Liver (tissue), 9 donors: ENCODE data around the gene QDPR. TPM values are rescaled to one million over a fixed set of nuclear protein-coding genes. Genes with fewer than 3 reads are reported as not detected.

Source experiments
- DNase-seq: peaks from one replicate; pipeline ENCODE4 v3.0.0-alpha.2; 2017; ENCODE audit warnings: low spot score
- H3K27ac ChIP-seq, 2 donors: one replicate each; pipeline ENCODE4 v1.7.0; 2013; ENCODE audit warnings: inconsistent platforms in 2 of 2, low read length in 2 of 2, control low read depth in 1 of 2, low read depth in 1 of 2, mild to moderate bottlenecking in 1 of 2
- H3K27me3 ChIP-seq, 4 donors: one replicate each; pipeline versions ENCODE4 v1.6.1 to v1.7.0; 2013; ENCODE audit warnings: low read length in 3 of 4, inconsistent platforms in 1 of 4, mild to moderate bottlenecking in 1 of 4, moderate library complexity in 1 of 4; ENCODE audit not compliant: control insufficient read depth in 4 of 4, insufficient read depth in 4 of 4
- H3K36me3 ChIP-seq, 4 donors: one replicate each; pipeline versions ENCODE4 v1.6.1 to v1.7.0; 2013; ENCODE audit warnings: low read length in 3 of 4, mild to moderate bottlenecking in 3 of 4, low read depth in 1 of 4, moderate library complexity in 1 of 4; ENCODE audit not compliant: control insufficient read depth in 4 of 4, insufficient read depth in 3 of 4
- H3K4me1 ChIP-seq, 4 donors: one replicate each; pipeline versions ENCODE4 v1.6.1 to v1.7.0; 2013; ENCODE audit warnings: low read length in 3 of 4, mild to moderate bottlenecking in 3 of 4, moderate library complexity in 1 of 4; ENCODE audit not compliant: control insufficient read depth in 4 of 4, insufficient read depth in 4 of 4
- H3K4me3 ChIP-seq, 3 donors: one replicate each; pipeline versions ENCODE4 v1.6.1 to v1.7.0; 2013; ENCODE audit warnings: low read length in 3 of 3, control low read depth in 1 of 3, low read depth in 1 of 3, mild to moderate bottlenecking in 1 of 3
- H3K9ac ChIP-seq, 2 donors: one replicate each; pipeline ENCODE4 v1.7.0; 2013; ENCODE audit warnings: low read length in 2 of 2, mild to moderate bottlenecking in 2 of 2, moderate library complexity in 2 of 2, control low read depth in 1 of 2, low read depth in 1 of 2
- H3K9me3 ChIP-seq, 4 donors: one replicate each; pipeline versions ENCODE4 v1.6.1 to v1.7.0; 2013; ENCODE audit warnings: low read length in 3 of 4; ENCODE audit not compliant: control insufficient read depth in 4 of 4
- ATF3 ChIP-seq: IDR thresholded peaks from 2 replicates; pipeline ENCODE4 v1.6.1; 2016; ENCODE audit warnings: antibody characterized with exemption
- EGR1 ChIP-seq, 2 donors: IDR thresholded peaks; 2 replicates each; pipeline ENCODE4 v1.6.1; 2016 to 2018; ENCODE audit warnings: antibody characterized with exemption in 2 of 2, low read depth in 2 of 2
- FOXA1 ChIP-seq: IDR thresholded peaks from 2 replicates; pipeline ENCODE4 v1.6.1; 2016; ENCODE audit warnings: antibody characterized with exemption
- FOXA2 ChIP-seq: IDR thresholded peaks from 2 replicates; pipeline ENCODE4 v1.6.1; 2016; ENCODE audit warnings: antibody characterized with exemption
- GABPA ChIP-seq, 2 donors: IDR thresholded peaks in 1 of 2; conservative IDR thresholded peaks in 1 of 2; 2 replicates each; pipeline ENCODE4 v1.6.1; 2016; ENCODE audit warnings: antibody characterized with exemption in 2 of 2, mild to moderate bottlenecking in 1 of 2, moderate library complexity in 1 of 2
- HNF4A ChIP-seq, 2 donors: conservative IDR thresholded peaks; 2 replicates each; pipeline ENCODE4 v1.6.1; 2016; ENCODE audit warnings: antibody characterized with exemption in 2 of 2, mild to moderate bottlenecking in 2 of 2
- HNF4G ChIP-seq: IDR thresholded peaks from 2 replicates; pipeline ENCODE4 v1.6.1; 2016; ENCODE audit warnings: antibody characterized with exemption
- JUND ChIP-seq, 2 donors: IDR thresholded peaks; 2 replicates each; pipeline ENCODE4 v1.6.1; 2016; ENCODE audit warnings: antibody characterized with exemption in 2 of 2
- RAD21 ChIP-seq, 2 donors: IDR thresholded peaks; 2 replicates each; pipeline ENCODE4 v1.6.1; 2016; ENCODE audit warnings: antibody characterized with exemption in 2 of 2, mild to moderate bottlenecking in 2 of 2
- RXRA ChIP-seq, 2 donors: IDR thresholded peaks; 2 replicates each; pipeline ENCODE4 v1.6.1; 2017 to 2018; ENCODE audit warnings: antibody characterized with exemption in 2 of 2, mild to moderate bottlenecking in 1 of 2
- SP1 ChIP-seq: IDR thresholded peaks from 2 replicates; pipeline ENCODE4 v1.6.1; 2018; ENCODE audit warnings: antibody characterized with exemption, mild to moderate bottlenecking
- YY1 ChIP-seq: IDR thresholded peaks from 2 replicates; pipeline ENCODE4 v1.6.1; 2016; ENCODE audit warnings: antibody characterized with exemption, mild to moderate bottlenecking
- WGBS: extraction: QIAGEN DNeasy Blood & Tissue Kit; methylation state at CpG from one replicate; pipeline ENCODE4 v1.1.7; 2013; 5-methylcytosine and 5-hydroxymethylcytosine counted together
- polyA plus RNA-seq, 2 donors: library from polyadenylated mRNA; stranded (reverse) in 1 of 2; unstranded in 1 of 2; fragments of 200-250 nt in 1 of 2; fragments of >200 nt in 1 of 2; fragmentation: Nextera tagmentation in 1 of 2; extraction: Ambion mirVana in 1 of 2; gene quantifications; one replicate each; pipeline versions ENCODE4 v1.2.1 to v1.2.3, GENCODE V29; 2013 to 2015
- total RNA-seq, 2 donors: library from RNA; depleted of rRNA; stranded (reverse); fragments of >200 nt; gene quantifications; one replicate each; pipeline ENCODE4 v1.2.3, GENCODE V29; 2014
- TF ChIP-seq, protein P1 (sequence below): IDR thresholded peaks from 2 replicates; pipeline ENCODE4 v1.6.1; 2016; ENCODE audit warnings: antibody characterized with exemption
- TF ChIP-seq, protein P2 (sequence below): IDR thresholded peaks from 2 replicates; pipeline ENCODE4 v1.6.1; 2016; ENCODE audit warnings: antibody characterized with exemption, mild to moderate bottlenecking
- TF ChIP-seq, protein P3 (sequence below): IDR thresholded peaks from 2 replicates; pipeline ENCODE4 v1.6.1; 2016; ENCODE audit warnings: antibody characterized with exemption
- donor health status: healthy.
- donor health status: healthy.
- donor health status: healthy.
- donor health status: healthy.
- donor health status: healthy.

The QDPR gene
- total and polyA plus RNA-seq, 4 donors, result 38.0 to 137 (median 104) TPM

GRCh38 chr4:17557880-17558279, 46.0 kb upstream of the QDPR start:
- 48% methylated on average over 5 of the region's 5 CpGs for WGBS
- TF ChIP-seq, protein P1, sequence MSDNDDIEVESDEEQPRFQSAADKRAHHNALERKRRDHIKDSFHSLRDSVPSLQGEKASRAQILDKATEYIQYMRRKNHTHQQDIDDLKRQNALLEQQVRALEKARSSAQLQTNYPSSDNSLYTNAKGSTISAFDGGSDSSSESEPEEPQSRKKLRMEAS, result no peak
- TF ChIP-seq FOXA1 (no peak), HNF4A (conservative IDR thresholded peaks at IDR 0.05) (peak in 1 of 2 donors; percentile 8)
- TF ChIP-seq, protein P2, sequence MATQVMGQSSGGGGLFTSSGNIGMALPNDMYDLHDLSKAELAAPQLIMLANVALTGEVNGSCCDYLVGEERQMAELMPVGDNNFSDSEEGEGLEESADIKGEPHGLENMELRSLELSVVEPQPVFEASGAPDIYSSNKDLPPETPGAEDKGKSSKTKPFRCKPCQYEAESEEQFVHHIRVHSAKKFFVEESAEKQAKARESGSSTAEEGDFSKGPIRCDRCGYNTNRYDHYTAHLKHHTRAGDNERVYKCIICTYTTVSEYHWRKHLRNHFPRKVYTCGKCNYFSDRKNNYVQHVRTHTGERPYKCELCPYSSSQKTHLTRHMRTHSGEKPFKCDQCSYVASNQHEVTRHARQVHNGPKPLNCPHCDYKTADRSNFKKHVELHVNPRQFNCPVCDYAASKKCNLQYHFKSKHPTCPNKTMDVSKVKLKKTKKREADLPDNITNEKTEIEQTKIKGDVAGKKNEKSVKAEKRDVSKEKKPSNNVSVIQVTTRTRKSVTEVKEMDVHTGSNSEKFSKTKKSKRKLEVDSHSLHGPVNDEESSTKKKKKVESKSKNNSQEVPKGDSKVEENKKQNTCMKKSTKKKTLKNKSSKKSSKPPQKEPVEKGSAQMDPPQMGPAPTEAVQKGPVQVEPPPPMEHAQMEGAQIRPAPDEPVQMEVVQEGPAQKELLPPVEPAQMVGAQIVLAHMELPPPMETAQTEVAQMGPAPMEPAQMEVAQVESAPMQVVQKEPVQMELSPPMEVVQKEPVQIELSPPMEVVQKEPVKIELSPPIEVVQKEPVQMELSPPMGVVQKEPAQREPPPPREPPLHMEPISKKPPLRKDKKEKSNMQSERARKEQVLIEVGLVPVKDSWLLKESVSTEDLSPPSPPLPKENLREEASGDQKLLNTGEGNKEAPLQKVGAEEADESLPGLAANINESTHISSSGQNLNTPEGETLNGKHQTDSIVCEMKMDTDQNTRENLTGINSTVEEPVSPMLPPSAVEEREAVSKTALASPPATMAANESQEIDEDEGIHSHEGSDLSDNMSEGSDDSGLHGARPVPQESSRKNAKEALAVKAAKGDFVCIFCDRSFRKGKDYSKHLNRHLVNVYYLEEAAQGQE, result no peak
- no peak overlapping the region for H3K4me3 ChIP-seq
- no peak for DNase-seq
- peak overlapping the region; percentile 40 to 66 for H3K27ac ChIP-seq
- H3K9me3 ChIP-seq, result no peaks in the 10 kb centered on the region
- no peaks in the 10 kb centered on the region for H3K36me3 ChIP-seq
- no peak overlapping the region for H3K9ac ChIP-seq
- H3K4me1 ChIP-seq, result peaks cover 0 to 50% (median 36%) of the 10 kb centered on the region in 4 donors
- no peaks in the 10 kb centered on the region for H3K27me3 ChIP-seq

DNA sequence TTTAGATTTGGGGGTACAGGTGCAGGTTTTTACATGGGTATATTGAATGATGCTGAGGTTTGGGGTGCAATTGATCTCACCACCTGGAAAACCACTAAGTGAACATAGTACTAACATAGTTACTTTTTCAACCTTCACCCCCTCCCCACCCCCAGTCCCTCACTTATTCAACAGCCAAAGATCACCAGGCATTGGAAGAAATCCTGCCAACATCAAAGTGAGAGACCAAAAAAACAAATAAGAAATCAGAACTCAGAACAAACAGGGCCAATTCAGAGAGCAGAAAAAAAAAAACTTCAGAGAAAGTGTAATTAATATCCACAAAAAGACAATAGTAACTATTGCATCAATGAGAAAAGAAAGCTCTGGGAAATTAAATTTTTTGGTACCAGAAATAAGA, 44.6 kb upstream of the QDPR start:
- Histone ChIP-seq H3K27me3 (no peaks in the 10 kb centered on the region), H3K9ac (no peak overlapping the region), H3K27ac (peak overlapping the region; percentile 64 to 72), H3K9me3 (no peaks in the 10 kb centered on the region), H3K4me1 (peaks cover 2 to 56% (median 39%) of the 10 kb centered on the region in 4 donors), H3K36me3 (no peaks in the 10 kb centered on the region), H3K4me3 (no peak overlapping the region)
- peak; percentile 84 to 89 for TF ChIP-seq HNF4A (conservative IDR thresholded peaks at IDR 0.05)
- TF ChIP-seq, protein P3, sequence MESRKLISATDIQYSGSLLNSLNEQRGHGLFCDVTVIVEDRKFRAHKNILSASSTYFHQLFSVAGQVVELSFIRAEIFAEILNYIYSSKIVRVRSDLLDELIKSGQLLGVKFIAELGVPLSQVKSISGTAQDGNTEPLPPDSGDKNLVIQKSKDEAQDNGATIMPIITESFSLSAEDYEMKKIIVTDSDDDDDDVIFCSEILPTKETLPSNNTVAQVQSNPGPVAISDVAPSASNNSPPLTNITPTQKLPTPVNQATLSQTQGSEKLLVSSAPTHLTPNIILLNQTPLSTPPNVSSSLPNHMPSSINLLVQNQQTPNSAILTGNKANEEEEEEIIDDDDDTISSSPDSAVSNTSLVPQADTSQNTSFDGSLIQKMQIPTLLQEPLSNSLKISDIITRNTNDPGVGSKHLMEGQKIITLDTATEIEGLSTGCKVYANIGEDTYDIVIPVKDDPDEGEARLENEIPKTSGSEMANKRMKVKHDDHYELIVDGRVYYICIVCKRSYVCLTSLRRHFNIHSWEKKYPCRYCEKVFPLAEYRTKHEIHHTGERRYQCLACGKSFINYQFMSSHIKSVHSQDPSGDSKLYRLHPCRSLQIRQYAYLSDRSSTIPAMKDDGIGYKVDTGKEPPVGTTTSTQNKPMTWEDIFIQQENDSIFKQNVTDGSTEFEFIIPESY, result peak; percentile 26
- TF ChIP-seq HNF4G, result peak; percentile 74
- peak in 1 of 2 donors; percentile 44 for TF ChIP-seq RAD21 (IDR thresholded peaks at IDR 0.05)
- TF ChIP-seq SP1, result peak; percentile 80
- TF ChIP-seq GABPA (IDR thresholded peaks at IDR 0.05 in 1 of 2, conservative IDR thresholded peaks at IDR 0.05 in 1 of 2), result no peak
- TF ChIP-seq, protein P1, result peak; percentile 21
- TF ChIP-seq ATF3, result no peak
- TF ChIP-seq, protein P2, result peak; percentile 56
- TF ChIP-seq FOXA2, result peak; percentile 24
- TF ChIP-seq EGR1 (IDR thresholded peaks at IDR 0.05; ENCODE audit: low read depth in 2 of 2), result no peak
- TF ChIP-seq RXRA (IDR thresholded peaks at IDR 0.05), result peak; percentile 60 to 76
- TF ChIP-seq JUND (IDR thresholded peaks at IDR 0.05), result peak in 1 of 2 donors; percentile 31
- peak; percentile 65 for TF ChIP-seq FOXA1
- peak; percentile 55 for TF ChIP-seq YY1
- DNase-seq, result no peak
